ENCODE results near the gene RGSL1. TPM values are rescaled to one million over a fixed set of nuclear protein-coding genes. Genes with fewer than 3 reads are reported as not detected.

The RGSL1 gene
- total and polyA plus RNA-seq, 7 experiments from 2014 or later = not detected

GRCh38 chr1:182563095-182563494 lies 113.1 kb downstream of the RGSL1 start:
- no peaks in the 10 kb centered on the region for H3K4me1 Mint-ChIP-seq
- H3K27ac Mint-ChIP-seq = no peak overlapping the region
- ATAC-seq = no peak

GRCh38 chr1:182564406-182565004 lies 114.6 kb downstream of the RGSL1 start:
- Histone ChIP-seq H3K27ac (ENCODE audit: low read depth, low read length) (no peak overlapping the region), H3K4me3 (ENCODE audit: low read length) (no peak overlapping the region), H3K4me1 (ENCODE audit: control insufficient read depth in 2 of 2, insufficient read depth in 2 of 2, low read length in 2 of 2) (no peaks in the 10 kb centered on the region), H3K27me3 (ENCODE audit: control insufficient read depth in 2 of 2, insufficient read depth in 2 of 2, low read length in 2 of 2) (peaks cover 0 to 3% of the 10 kb centered on the region in 2 donors), H3K36me3 (ENCODE audit: control insufficient read depth in 2 of 3, insufficient read depth in 3 of 3, low read length in 3 of 3) (no peaks in the 10 kb centered on the region), H3K9me3 (ENCODE audit: control insufficient read depth in 2 of 3, low read length in 3 of 3) (no peaks in the 10 kb centered on the region)
- CTCF ChIA-PET = no interaction called here
- H3K9me3 Mint-ChIP-seq = no peaks in the 10 kb centered on the region
- H3K27me3 Mint-ChIP-seq = peaks cover 0 to 10% (median 3%) of the 10 kb centered on the region in 5 donors
- DNase-seq (no peak), ATAC-seq (no peak)
- intact Hi-C loops (cut with micrococcal nuclease) = no loop called here
- POLR2A ChIA-PET = no interaction called here
- H3K4me3 Mint-ChIP-seq = no peak overlapping the region
- H3K4me1 Mint-ChIP-seq = no peaks in the 10 kb centered on the region
- H3K36me3 Mint-ChIP-seq = peaks cover 0 to 4% (median 3%) of the 10 kb centered on the region in 5 donors
- no peak overlapping the region for H3K27ac Mint-ChIP-seq

More at GRCh38 chr1:182563095-182563494, 113.1 kb downstream of the RGSL1 start:
- ChIA-PET POLR2A (no interaction called here), CTCF (no interaction called here)
- Mint-ChIP-seq H3K9me3 (no peaks in the 10 kb centered on the region), H3K4me3 (no peak overlapping the region), H3K36me3 (peaks cover 0 to 5% (median 3%) of the 10 kb centered on the region in 5 donors), H3K27me3 (peaks cover 0 to 10% (median 3%) of the 10 kb centered on the region in 5 donors)
- Histone ChIP-seq H3K4me1 (ENCODE audit: control insufficient read depth in 2 of 2, insufficient read depth in 2 of 2, low read length in 2 of 2) (no peaks in the 10 kb centered on the region), H3K27ac (ENCODE audit: low read depth, low read length) (no peak overlapping the region), H3K4me3 (ENCODE audit: low read length) (no peak overlapping the region), H3K36me3 (ENCODE audit: control insufficient read depth in 2 of 3, insufficient read depth in 3 of 3, low read length in 3 of 3) (no peaks in the 10 kb centered on the region), H3K27me3 (ENCODE audit: control insufficient read depth in 2 of 2, insufficient read depth in 2 of 2, low read length in 2 of 2) (peaks cover 0 to 3% of the 10 kb centered on the region in 2 donors), H3K9me3 (ENCODE audit: control insufficient read depth in 2 of 3, low read length in 3 of 3) (no peaks in the 10 kb centered on the region)
- DNase-seq = no peak
- intact Hi-C loops (cut with micrococcal nuclease) = no loop called here

GRCh38 chr1:182565537-182565936 lies 115.6 kb downstream of the RGSL1 start:
- H3K36me3 Mint-ChIP-seq = peaks cover 0 to 4% (median 0%) of the 10 kb centered on the region in 5 donors
- H3K27ac Mint-ChIP-seq = no peak overlapping the region
- Histone ChIP-seq H3K9me3 (ENCODE audit: control insufficient read depth in 2 of 3, low read length in 3 of 3) (no peaks in the 10 kb centered on the region), H3K27me3 (ENCODE audit: control insufficient read depth in 2 of 2, insufficient read depth in 2 of 2, low read length in 2 of 2) (peaks cover 0 to 3% of the 10 kb centered on the region in 2 donors), H3K4me1 (ENCODE audit: control insufficient read depth in 2 of 2, insufficient read depth in 2 of 2, low read length in 2 of 2) (no peaks in the 10 kb centered on the region), H3K36me3 (ENCODE audit: control insufficient read depth in 2 of 3, insufficient read depth in 3 of 3, low read length in 3 of 3) (no peaks in the 10 kb centered on the region), H3K4me3 (ENCODE audit: low read length) (no peak overlapping the region), H3K27ac (ENCODE audit: low read depth, low read length) (no peak overlapping the region)
- no peak overlapping the region for H3K4me3 Mint-ChIP-seq
- peaks cover 0 to 10% (median 0%) of the 10 kb centered on the region in 5 donors for H3K27me3 Mint-ChIP-seq
- intact Hi-C loops (cut with micrococcal nuclease) = no loop called here
- ATAC-seq = no peak
- H3K4me1 Mint-ChIP-seq = no peaks in the 10 kb centered on the region
- ChIA-PET CTCF (no interaction called here), POLR2A (no interaction called here)
- no peak for DNase-seq
- no peaks in the 10 kb centered on the region for H3K9me3 Mint-ChIP-seq

- H3K27me3 ChIP-seq (ENCODE audit: control insufficient read depth in 2 of 2, insufficient read depth in 2 of 2, low read length in 2 of 2) = peaks cover 0 to 3% of the 10 kb centered on the region in 2 donors
- Mint-ChIP-seq H3K27ac (no peak overlapping the region), H3K27me3 (peaks cover 0 to 10% (median 0%) of the 10 kb centered on the region in 5 donors), H3K36me3 (peaks cover 0 to 7% (median 3%) of the 10 kb centered on the region in 5 donors), H3K4me1 (no peaks in the 10 kb centered on the region), H3K9me3 (no peaks in the 10 kb centered on the region), H3K4me3 (no peak overlapping the region)
- DNase-seq = no peak
- no peaks in the 10 kb centered on the region for H3K9me3 ChIP-seq (ENCODE audit: control insufficient read depth in 2 of 3, low read length in 3 of 3)
- no peak for ATAC-seq
- intact Hi-C loops (cut with micrococcal nuclease) = no loop called here
- CTCF ChIA-PET = no interaction called here
- no peaks in the 10 kb centered on the region for H3K4me1 ChIP-seq (ENCODE audit: control insufficient read depth in 2 of 2, insufficient read depth in 2 of 2, low read length in 2 of 2)
- POLR2A ChIA-PET = no interaction called here
- H3K4me3 ChIP-seq (ENCODE audit: low read length) = no peak overlapping the region
- H3K36me3 ChIP-seq (ENCODE audit: control insufficient read depth in 2 of 3, insufficient read depth in 3 of 3, low read length in 3 of 3) = peaks cover 0 to 1% (median 0%) of the 10 kb centered on the region in 3 experiments
- no peak overlapping the region for H3K27ac ChIP-seq (ENCODE audit: low read depth, low read length)
Observed at GRCh38 chr1:182567629-182568028, 117.7 kb downstream of the RGSL1 start.

GRCh38 chr1:182568647-182569284 lies 118.8 kb downstream of the RGSL1 start:
- no peak overlapping the region for H3K27ac Mint-ChIP-seq
- H3K4me3 Mint-ChIP-seq = no peak overlapping the region
- H3K9me3 ChIP-seq (ENCODE audit: control insufficient read depth in 2 of 3, low read length in 3 of 3) = no peaks in the 10 kb centered on the region
- no peak for DNase-seq
- H3K36me3 ChIP-seq (ENCODE audit: control insufficient read depth in 2 of 3, insufficient read depth in 3 of 3, low read length in 3 of 3) = peaks cover 0 to 9% (median 0%) of the 10 kb centered on the region in 3 experiments
- no peaks in the 10 kb centered on the region for H3K4me1 Mint-ChIP-seq
- intact Hi-C loops (cut with micrococcal nuclease) = no loop called here
- H3K27me3 ChIP-seq (ENCODE audit: control insufficient read depth in 2 of 2, insufficient read depth in 2 of 2, low read length in 2 of 2) = peaks cover 0 to 3% of the 10 kb centered on the region in 2 donors
- H3K27me3 Mint-ChIP-seq = peaks cover 0 to 10% (median 0%) of the 10 kb centered on the region in 5 donors
- no peak for ATAC-seq
- CTCF ChIA-PET = no interaction called here
- no peak overlapping the region for H3K4me3 ChIP-seq (ENCODE audit: low read length)
- peaks cover 0 to 12% (median 10%) of the 10 kb centered on the region in 5 donors for H3K36me3 Mint-ChIP-seq
- H3K27ac ChIP-seq (ENCODE audit: low read depth, low read length) = no peak overlapping the region
- no peaks in the 10 kb centered on the region for H3K9me3 Mint-ChIP-seq
- POLR2A ChIA-PET = interaction anchor here (0.7 kb wide), 1 partner anchor 140 kb away, joined by 3 read pairs; no protein-coding TSS in a partner anchor
- H3K4me1 ChIP-seq (ENCODE audit: control insufficient read depth in 2 of 2, insufficient read depth in 2 of 2, low read length in 2 of 2) = no peaks in the 10 kb centered on the region

- H3K4me1 ChIP-seq (ENCODE audit: control insufficient read depth in 2 of 2, insufficient read depth in 2 of 2, low read length in 2 of 2) = no peaks in the 10 kb centered on the region
- Mint-ChIP-seq H3K9me3 (no peaks in the 10 kb centered on the region), H3K4me1 (no peaks in the 10 kb centered on the region), H3K27ac (no peak overlapping the region), H3K36me3 (peaks cover 2 to 16% (median 15%) of the 10 kb centered on the region in 5 donors), H3K27me3 (peaks cover 0 to 10% (median 0%) of the 10 kb centered on the region in 5 donors), H3K4me3 (no peak overlapping the region)
- no peaks in the 10 kb centered on the region for H3K9me3 ChIP-seq (ENCODE audit: control insufficient read depth in 2 of 3, low read length in 3 of 3)
- H3K36me3 ChIP-seq (ENCODE audit: control insufficient read depth in 2 of 3, insufficient read depth in 3 of 3, low read length in 3 of 3) = peaks cover 5 to 19% (median 7%) of the 10 kb centered on the region in 3 experiments
- ATAC-seq (no peak), DNase-seq (no peak)
- ChIA-PET CTCF (no interaction called here), POLR2A (no interaction called here)
- H3K27me3 ChIP-seq (ENCODE audit: control insufficient read depth in 2 of 2, insufficient read depth in 2 of 2, low read length in 2 of 2) = peaks cover 0 to 3% of the 10 kb centered on the region in 2 donors
- no peak overlapping the region for H3K4me3 ChIP-seq (ENCODE audit: low read length)
- intact Hi-C loops (cut with micrococcal nuclease) = no loop called here
- H3K27ac ChIP-seq (ENCODE audit: low read depth, low read length) = no peak overlapping the region
Observed at GRCh38 chr1:182569939-182570610, 120.1 kb downstream of the RGSL1 start.

Measured in naive thymus-derived CD4-positive, alpha-beta T cell (primary cell).